ENCODE data around the gene ZNF606. TPM values are rescaled to one million over a fixed set of nuclear protein-coding genes. Genes with fewer than 3 reads are reported as not detected.

ZNF606 gene
- polyA plus RNA-seq, 2 of the 4 experiments (the other 2 are of a cell fraction): 4.5 to 5.1 TPM

GRCh38 chr19:58044391-58044790, 41.8 kb upstream of the ZNF606 start:
- CTCF ChIA-PET: no interaction called here
- Histone ChIP-seq H3K4me3 (no peak overlapping the region), H3K4me1 (no peaks in the 10 kb centered on the region), H3K9me3 (peaks cover 79% of the 10 kb centered on the region), H3K4me2 (no peak overlapping the region), H3K27ac (no peak overlapping the region)
- WGBS (ENCODE audit: missing lambda C conversion rate): 81% methylated on average over 38 of the region's 42 CpGs
- TF ChIP-seq RCOR1 (IDR thresholded peaks at IDR 0.05; ENCODE audit: low read depth, low read length) (no peak), HOXB5 (CRISPR knock-in tag; IDR thresholded peaks at IDR 0.05) (no peak), ZFP36 (IDR thresholded peaks at IDR 0.05; ENCODE audit: borderline replicate concordance, partially characterized antibody) (no peak), CEBPB (IDR thresholded peaks at IDR 0.05) (no peak), POLR2A (IDR thresholded peaks at IDR 0.05; ENCODE audit: low read length) (no peak), MAZ (IDR thresholded peaks at IDR 0.05; ENCODE audit: borderline replicate concordance, low read depth, low read length) (no peak), FOXS1 (CRISPR knock-in tag; IDR thresholded peaks at IDR 0.05) (no peak), KDM5A (IDR thresholded peaks at IDR 0.05) (no peak), E2F6 (IDR thresholded peaks at IDR 0.05; ENCODE audit: borderline replicate concordance, low read depth) (no peak), NFE2L2 (conservative IDR thresholded peaks at IDR 0.05; ENCODE audit: low read length) (no peak), CHD2 (IDR thresholded peaks at IDR 0.05; ENCODE audit: low read length, partially characterized antibody) (no peak), CBX2 (IDR thresholded peaks at IDR 0.05; ENCODE audit: borderline replicate concordance, low read depth) (no peak), ATOH8 (CRISPR knock-in tag; IDR thresholded peaks at IDR 0.05; ENCODE audit: low read depth) (no peak), CBX8 (IDR thresholded peaks at IDR 0.05) (no peak)
- TF ChIP-seq, protein P1, sequence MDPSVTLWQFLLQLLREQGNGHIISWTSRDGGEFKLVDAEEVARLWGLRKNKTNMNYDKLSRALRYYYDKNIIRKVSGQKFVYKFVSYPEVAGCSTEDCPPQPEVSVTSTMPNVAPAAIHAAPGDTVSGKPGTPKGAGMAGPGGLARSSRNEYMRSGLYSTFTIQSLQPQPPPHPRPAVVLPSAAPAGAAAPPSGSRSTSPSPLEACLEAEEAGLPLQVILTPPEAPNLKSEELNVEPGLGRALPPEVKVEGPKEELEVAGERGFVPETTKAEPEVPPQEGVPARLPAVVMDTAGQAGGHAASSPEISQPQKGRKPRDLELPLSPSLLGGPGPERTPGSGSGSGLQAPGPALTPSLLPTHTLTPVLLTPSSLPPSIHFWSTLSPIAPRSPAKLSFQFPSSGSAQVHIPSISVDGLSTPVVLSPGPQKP (IDR thresholded peaks at IDR 0.05; ENCODE audit: low read depth, low read length): no peak
- TF ChIP-seq, protein P2, sequence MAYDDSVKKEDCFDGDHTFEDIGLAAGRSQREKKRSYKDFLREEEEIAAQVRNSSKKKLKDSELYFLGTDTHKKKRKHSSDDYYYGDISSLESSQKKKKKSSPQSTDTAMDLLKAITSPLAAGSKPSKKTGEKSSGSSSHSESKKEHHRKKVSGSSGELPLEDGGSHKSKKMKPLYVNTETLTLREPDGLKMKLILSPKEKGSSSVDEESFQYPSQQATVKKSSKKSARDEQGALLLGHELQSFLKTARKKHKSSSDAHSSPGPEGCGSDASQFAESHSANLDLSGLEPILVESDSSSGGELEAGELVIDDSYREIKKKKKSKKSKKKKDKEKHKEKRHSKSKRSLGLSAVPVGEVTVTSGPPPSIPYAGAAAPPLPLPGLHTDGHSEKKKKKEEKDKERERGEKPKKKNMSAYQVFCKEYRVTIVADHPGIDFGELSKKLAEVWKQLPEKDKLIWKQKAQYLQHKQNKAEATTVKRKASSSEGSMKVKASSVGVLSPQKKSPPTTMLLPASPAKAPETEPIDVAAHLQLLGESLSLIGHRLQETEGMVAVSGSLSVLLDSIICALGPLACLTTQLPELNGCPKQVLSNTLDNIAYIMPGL (CRISPR knock-in tag; IDR thresholded peaks at IDR 0.05; ENCODE audit: borderline replicate concordance): no peak
- ATAC-seq (no peak), FAIRE-seq (no peak), DNase-seq (ENCODE audit: low read depth in 1 of 2, low spot score in 1 of 2) (no peak)
- POLR2A ChIA-PET: no interaction called here

- CTCF ChIA-PET: no interaction called here
- H3K9me3 ChIP-seq: peaks cover 79% of the 10 kb centered on the region
- FAIRE-seq: no peak
- TF ChIP-seq, protein P3, sequence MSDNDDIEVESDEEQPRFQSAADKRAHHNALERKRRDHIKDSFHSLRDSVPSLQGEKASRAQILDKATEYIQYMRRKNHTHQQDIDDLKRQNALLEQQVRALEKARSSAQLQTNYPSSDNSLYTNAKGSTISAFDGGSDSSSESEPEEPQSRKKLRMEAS (IDR thresholded peaks at IDR 0.05): no peak
- TF ChIP-seq NPAS2 (CRISPR knock-in tag; IDR thresholded peaks at IDR 0.05; ENCODE audit: borderline replicate concordance) (no peak), FOXS1 (CRISPR knock-in tag; IDR thresholded peaks at IDR 0.05) (no peak), CTCF (IDR thresholded peaks at IDR 0.05) (no peak), E2F6 (IDR thresholded peaks at IDR 0.05; ENCODE audit: borderline replicate concordance, low read depth) (no peak), HOXB13 (CRISPR knock-in tag; IDR thresholded peaks at IDR 0.05; ENCODE audit: low read depth) (no peak), BHLHE40 (IDR thresholded peaks at IDR 0.05; ENCODE audit: low read depth, low read length) (no peak), KDM1A (IDR thresholded peaks at IDR 0.05; ENCODE audit: low read depth) (no peak), POLR2A (IDR thresholded peaks at IDR 0.05; ENCODE audit: low read length) (no peak), TFCP2L1 (CRISPR knock-in tag; IDR thresholded peaks at IDR 0.05) (no peak)
- TF ChIP-seq, protein P4, sequence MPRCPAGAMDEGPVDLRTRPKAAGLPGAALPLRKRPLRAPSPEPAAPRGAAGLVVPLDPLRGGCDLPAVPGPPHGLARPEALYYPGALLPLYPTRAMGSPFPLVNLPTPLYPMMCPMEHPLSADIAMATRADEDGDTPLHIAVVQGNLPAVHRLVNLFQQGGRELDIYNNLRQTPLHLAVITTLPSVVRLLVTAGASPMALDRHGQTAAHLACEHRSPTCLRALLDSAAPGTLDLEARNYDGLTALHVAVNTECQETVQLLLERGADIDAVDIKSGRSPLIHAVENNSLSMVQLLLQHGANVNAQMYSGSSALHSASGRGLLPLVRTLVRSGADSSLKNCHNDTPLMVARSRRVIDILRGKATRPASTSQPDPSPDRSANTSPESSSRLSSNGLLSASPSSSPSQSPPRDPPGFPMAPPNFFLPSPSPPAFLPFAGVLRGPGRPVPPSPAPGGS (IDR thresholded peaks at IDR 0.05): no peak
- no peaks in the 10 kb centered on the region for H3K4me1 ChIP-seq
- WGBS (ENCODE audit: missing lambda C conversion rate): 52% methylated on average over 37 of the region's 54 CpGs
- H3K4me2 ChIP-seq: no peak overlapping the region
- no peak overlapping the region for H3K4me3 ChIP-seq
- no peak for ATAC-seq
- no peak for DNase-seq (ENCODE audit: low read depth in 1 of 2, low spot score in 1 of 2)
- POLR2A ChIA-PET: no interaction called here
- no peak overlapping the region for H3K27ac ChIP-seq
Observed at GRCh38 chr19:58042495-58043340, 40.1 kb upstream of the ZNF606 start.

Measured in A549 (cell line).